Epithelial cell of prostate (primary cell): ENCODE measurements around the gene HSPA4L.

ENCODE experiments used
- DNase-seq: peaks from one replicate; pipeline ENCODE4 v3.0.0-alpha.2; 2011; ENCODE audit warnings: low read depth, low spot score
- H3K27ac ChIP-seq: fragments of 450-650 bp; 2 replicates; pipeline ENCODE4 v1.5.1; 2017; ENCODE audit warnings: mild to moderate bottlenecking

HSPA4L gene

DNA sequence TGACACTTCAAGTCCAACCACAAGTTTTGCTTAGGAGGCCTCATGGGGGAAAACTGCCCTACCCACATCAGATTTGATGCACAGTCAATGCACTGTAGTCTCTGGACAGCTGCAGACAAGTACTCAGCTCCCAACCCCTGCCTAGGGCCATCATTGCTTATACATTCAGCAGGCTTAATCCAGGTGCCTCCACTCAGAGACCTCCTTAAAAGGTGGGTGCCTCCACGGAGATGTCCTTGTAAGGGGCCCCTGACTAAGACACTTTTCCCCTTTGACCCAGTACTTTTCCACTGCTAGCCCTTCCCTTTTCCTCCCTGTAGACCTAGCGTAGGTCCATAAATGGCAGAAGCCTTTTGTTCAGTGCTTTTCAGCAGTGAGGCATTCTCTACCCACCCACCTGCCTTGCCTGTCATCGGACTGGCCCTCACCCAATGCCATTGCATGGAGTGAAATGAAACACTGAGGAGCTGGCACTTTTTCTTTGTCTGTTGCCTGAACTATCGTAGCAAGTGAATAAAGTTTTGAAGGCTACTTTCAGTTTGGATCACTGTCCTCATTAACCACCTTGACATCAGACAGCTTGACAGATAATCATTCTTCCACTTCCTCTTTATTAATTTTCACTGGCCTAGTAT lies 74.8 kb downstream of the HSPA4L start:
- peak overlapping the region; percentile 62 for H3K27ac ChIP-seq
- DNase-seq, result peak; percentile 83

DNA sequence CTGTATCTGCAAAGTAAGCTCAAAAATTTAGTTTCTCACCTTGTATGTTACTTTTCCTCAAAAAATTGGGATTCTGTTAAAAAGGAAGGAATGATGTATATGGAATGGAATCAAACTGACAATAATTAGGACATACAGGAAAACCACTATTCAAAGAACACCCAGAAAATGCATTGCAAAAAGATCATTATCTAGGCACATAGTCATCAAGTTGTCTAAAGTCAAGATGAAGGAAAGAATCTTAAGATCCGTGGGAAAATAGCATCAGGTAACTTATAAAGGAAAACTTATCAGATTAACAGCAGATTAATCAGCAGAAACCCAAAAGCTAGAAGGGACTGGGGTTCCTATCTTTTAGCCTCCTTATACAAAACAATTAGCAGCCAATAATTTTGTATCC lies 75.5 kb downstream of the HSPA4L start:
- DNase-seq, result no peak
- peak overlapping the region; percentile 62 for H3K27ac ChIP-seq

DNA sequence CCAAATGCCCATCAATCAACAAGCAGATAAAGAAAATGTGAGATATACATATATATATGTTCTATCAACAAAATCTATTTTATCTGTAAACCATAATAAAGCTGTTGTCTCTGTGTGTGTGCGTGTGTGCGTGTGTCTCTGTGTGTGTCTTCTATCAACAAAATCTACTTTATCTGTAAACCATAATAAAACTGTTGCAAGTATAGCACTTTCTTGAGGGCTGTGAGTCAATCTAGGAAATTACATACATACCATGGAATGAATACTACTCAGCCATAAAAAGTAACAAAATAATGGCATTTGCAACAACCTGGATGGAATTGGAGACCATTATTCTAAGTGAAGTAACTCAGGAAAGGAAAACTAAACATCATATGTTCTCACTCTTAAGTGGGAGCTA lies 86.1 kb downstream of the HSPA4L start:
- no peak overlapping the region for H3K27ac ChIP-seq
- DNase-seq, result no peak

DNA sequence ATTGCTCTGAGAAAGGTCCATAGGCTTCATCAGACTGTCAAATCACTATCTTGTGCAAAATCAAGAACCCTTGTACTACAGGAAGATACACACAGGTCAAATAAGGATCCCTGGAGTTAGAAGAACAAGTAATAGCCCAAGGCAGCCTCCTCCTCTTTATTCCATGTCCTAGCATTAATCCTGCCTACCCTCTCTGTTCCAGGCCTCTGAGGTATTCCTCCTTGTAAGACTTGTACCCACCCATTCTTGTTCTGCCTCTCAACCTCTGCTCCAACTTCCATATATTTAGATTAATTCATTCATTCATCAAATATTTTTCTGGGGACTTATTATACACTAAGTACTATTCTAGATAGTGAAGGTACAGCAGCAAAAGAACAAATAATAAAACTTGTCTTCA lies 88.2 kb downstream of the HSPA4L start:
- H3K27ac ChIP-seq, result no peak overlapping the region
- no peak for DNase-seq

DNA sequence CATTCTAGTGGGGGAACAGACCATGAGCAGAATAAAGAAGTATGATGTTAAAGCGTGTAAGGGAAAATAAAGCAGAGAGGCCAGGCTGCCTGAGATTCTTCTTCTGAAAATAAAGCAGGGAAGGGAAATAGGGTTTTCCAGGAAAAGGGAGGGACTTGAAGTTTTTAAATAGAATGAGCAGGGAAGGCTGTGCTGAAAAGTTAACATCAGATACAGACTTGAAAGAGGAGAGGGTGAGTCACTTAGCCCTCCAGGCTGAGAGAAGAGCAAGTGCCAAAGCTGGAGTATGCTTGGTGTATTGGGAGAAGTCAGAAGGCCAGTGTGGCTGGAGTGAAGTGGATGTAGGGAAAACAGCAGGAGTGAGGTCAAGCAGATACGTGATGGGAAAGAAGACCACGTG lies 88.6 kb downstream of the HSPA4L start:
- H3K27ac ChIP-seq, result no peak overlapping the region
- no peak for DNase-seq

DNA sequence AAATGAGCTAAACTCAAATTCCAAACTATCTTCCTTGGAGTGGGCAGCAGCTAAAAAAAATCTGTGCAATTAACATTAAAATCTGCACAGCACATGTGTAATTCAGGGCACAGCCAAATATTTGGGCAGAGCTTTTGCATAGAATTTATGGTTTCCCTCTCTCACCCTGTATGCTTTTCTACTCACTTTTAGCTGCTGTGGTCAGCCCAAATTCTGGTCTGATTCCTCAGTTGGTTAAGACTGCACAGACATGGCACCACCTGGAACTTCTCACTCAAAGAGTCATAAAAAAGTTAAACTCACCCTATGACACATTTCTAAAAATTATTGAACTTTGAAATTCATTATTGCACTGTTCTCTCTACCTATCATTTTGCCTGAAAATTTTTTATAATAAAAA lies 93.7 kb downstream of the HSPA4L start:
- no peak overlapping the region for H3K27ac ChIP-seq
- DNase-seq, result no peak

DNA sequence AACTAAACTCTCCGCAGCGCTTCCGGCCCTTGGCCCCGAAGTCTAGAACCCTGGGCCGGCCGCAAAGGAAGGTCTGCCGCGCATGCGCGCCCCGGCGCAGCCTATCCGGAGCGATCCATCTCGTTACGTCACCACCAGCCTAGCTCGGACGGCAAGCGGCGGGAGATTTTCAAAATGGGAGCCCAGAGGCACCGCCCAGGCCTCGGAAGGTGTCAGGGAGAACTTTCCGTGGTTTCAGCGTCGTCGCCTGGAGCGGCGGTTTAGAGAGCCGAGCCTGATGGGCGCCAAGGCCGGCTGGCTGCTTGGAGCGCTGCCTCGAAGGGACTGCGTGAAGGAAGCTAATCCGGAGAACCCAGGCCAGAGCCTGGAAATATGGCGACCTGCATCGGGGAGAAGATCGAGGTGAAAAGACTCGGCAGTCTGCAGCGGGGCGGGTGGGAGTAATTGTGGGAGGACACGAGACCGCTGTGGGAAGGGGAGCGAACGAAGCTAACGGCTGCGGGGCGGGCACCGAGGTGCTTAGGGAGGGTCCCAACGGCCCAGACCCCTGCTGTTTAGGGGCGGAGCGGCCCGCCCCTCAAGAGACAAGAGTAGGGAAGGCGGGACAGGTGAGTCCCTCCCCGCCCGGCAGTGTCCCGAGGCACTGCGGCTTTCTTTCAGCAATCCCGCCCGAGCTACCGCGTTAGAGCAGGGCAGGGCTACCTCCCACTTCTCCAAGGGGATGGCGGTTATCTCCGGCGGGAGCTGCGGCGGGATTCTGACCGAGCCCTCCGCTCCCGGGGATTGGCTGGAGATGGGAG lies 98.8 kb downstream of the HSPA4L start, which contains the start of gene PLK4:
Gene PLK4, plus strand, starts transcription at position 131 of the 800 bp plus-strand sequence. Its CDS starts 242 bp downstream, at position 373.
- H3K27ac ChIP-seq, result peak within 1 kb of the TSS; percentile 72
- DNase-seq, result peak; percentile 43

DNA sequence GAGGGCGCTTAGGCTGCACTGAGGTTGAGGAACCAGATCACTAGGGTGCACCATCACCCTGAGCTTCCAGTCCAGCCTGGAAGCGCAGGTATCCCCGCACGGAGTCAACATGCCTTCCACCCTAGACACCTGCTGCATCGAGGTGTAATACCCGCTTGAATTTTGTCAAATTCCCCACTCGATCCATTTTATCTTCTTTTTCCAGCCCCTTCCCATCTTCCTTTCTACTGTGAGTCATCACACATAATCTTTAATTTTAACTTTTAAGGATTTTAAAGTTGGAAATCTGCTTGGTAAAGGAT lies 99.4 kb downstream of the HSPA4L start:
- no peak for DNase-seq
- no peak overlapping the region for H3K27ac ChIP-seq

DNA sequence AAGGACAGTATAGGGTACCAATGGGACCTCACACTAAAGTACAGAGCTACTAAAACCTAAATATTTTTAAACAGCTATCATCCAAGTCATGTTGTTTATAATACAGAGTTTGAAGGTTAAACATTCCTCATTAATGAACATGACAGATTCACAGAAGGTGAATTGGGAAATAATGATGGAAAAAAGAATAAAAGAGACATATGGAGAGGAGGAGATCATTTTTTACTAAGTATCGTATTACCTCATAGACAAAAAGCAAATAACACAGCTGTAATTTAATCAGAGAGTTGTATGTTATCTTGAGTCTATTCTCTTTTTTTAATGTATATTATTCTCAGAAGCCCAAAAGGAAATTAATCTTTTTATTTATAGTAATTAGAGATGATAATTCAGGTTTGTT lies 106.4 kb downstream of the HSPA4L start:
- DNase-seq, result no peak
- H3K27ac ChIP-seq, result no peak overlapping the region

DNA sequence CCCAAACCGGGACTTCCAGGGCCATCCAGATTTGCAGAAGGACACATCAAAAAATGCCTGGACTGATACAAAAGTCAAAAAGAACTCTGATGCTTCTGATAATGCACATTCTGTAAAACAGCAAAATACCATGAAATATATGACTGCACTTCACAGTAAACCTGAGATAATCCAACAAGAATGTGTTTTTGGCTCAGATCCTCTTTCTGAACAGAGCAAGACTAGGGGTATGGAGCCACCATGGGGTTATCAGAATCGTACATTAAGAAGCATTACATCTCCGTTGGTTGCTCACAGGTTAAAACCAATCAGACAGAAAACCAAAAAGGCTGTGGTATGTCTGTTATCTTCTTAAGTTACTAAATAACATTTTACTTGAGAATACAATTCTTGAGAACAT lies 107.8 kb downstream of the HSPA4L start:
- no peak overlapping the region for H3K27ac ChIP-seq
- DNase-seq, result no peak
